Testis (tissue), 3 donors: ENCODE measurements around the gene KLK7. TPM values are rescaled to one million over a fixed set of nuclear protein-coding genes. Genes with fewer than 3 reads are reported as not detected.
"Not testable (repeated sequence)": the region's sequence is repeated elsewhere in the genome, so short reads cannot be mapped to it uniquely, and the experiment has no call there.

Source experiments
- DNase-seq: peaks from one replicate; pipeline ENCODE4 v3.0.0-alpha.2; 2019
- H3K27ac ChIP-seq, 2 donors: fragments of 200-600 bp; sonication (generic); one replicate each; pipeline ENCODE4 v1.5.1; 2019
- H3K27me3 ChIP-seq: fragments of 200-600 bp; sonication (generic); one replicate; pipeline ENCODE4 v1.5.1; 2019
- H3K36me3 ChIP-seq: fragments of 200-600 bp; sonication (generic); one replicate; pipeline ENCODE4 v1.5.1; 2017; ENCODE audit warnings: low read depth; ENCODE audit errors: missing control alignments
- H3K4me1 ChIP-seq: fragments of 200-600 bp; sonication (generic); one replicate; pipeline ENCODE4 v1.5.1; 2019
- H3K4me3 ChIP-seq, 2 donors: fragments of 200-600 bp; sonication (generic); one replicate each; pipeline ENCODE4 v1.5.1; 2017 to 2019
- H3K9me3 ChIP-seq: fragments of 200-600 bp; sonication (generic); one replicate; pipeline ENCODE4 v1.5.1; 2017
- CTCF ChIP-seq, 3 experiments: fragments of 450-650 bp in 2 of 3; fragments of 200-600 bp in 1 of 3; sonication (generic) in 1 of 3; IDR thresholded peaks; one replicate each; pipeline ENCODE4 v1.5.1; 2016 to 2019; ENCODE audit warnings: antibody characterized with exemption in 3 of 3, mild to moderate bottlenecking in 2 of 3, moderate library complexity in 1 of 3
- POLR2A ChIP-seq: fragments of 450-650 bp; IDR thresholded peaks from one replicate; pipeline ENCODE4 v1.6.1; 2017; ENCODE audit warnings: antibody characterized with exemption, mild to moderate bottlenecking, moderate library complexity
- WGBS, 2 donors: methylation state at CpG; one replicate each; pipeline ENCODE4 v1.1.5; 2018; 5-methylcytosine and 5-hydroxymethylcytosine counted together
- intact Hi-C: fragments of 100-400 bp; cut with DNase I; formaldehyde crosslinking; loops from one replicate; pipeline ENCODE4 v1.15.1; 2023; ENCODE audit warnings: low total_unique reads
- polyA plus RNA-seq: library from polyadenylated mRNA; stranded (reverse); fragments of 350-450 nt; fragmentation: Illumina TruSeq; extraction: RNeasy Lipid Tissue Mini Kit (QIAGEN cat#74804); gene quantifications from one replicate; pipeline ENCODE4 v1.2.3, GENCODE V29; 2014; ENCODE audit warnings: low read depth, low replicate concordance; ENCODE audit not compliant: insufficient read depth
- total RNA-seq, 2 donors: library from RNA; depleted of rRNA; stranded (reverse); fragments of >200 nt; gene quantifications; one replicate each; pipeline ENCODE4 v1.2.3, GENCODE V29; 2016

KLK7 gene
- total and polyA plus RNA-seq, 3 donors from 2014 or later, result 0.45 to 0.93 (median 0.71) TPM

- Histone ChIP-seq H3K27ac (no peak overlapping the region), H3K36me3 (no peaks in the 10 kb centered on the region), H3K27me3 (no peaks in the 10 kb centered on the region), H3K9me3 (no peaks in the 10 kb centered on the region), H3K4me1 (no peaks in the 10 kb centered on the region), H3K4me3 (no peak overlapping the region)
- no peak for DNase-seq
- WGBS, 2 donors, result 17 to 33% methylated on average over 1 to 7 of the region's 9 CpGs
- TF ChIP-seq POLR2A, result no peak
- TF ChIP-seq CTCF (IDR thresholded peaks at IDR 0.05), result no peak
- intact Hi-C loops, result no loop called here
Measured at GRCh38 chr19:50974702-50975556, 8.8 kb downstream of the KLK7 start.

- Histone ChIP-seq H3K4me3 (no peak overlapping the region), H3K9me3 (no peaks in the 10 kb centered on the region), H3K36me3 (no peaks in the 10 kb centered on the region), H3K27ac (no peak overlapping the region), H3K4me1 (peaks cover 7% of the 10 kb centered on the region), H3K27me3 (no peaks in the 10 kb centered on the region)
- 78 to 90% methylated on average over 9 of the region's 9 CpGs for WGBS, 2 donors
- intact Hi-C loops, result no loop called here
- DNase-seq, result no peak
- TF ChIP-seq POLR2A (no peak), CTCF (IDR thresholded peaks at IDR 0.05) (no peak)
Measured at GRCh38 chr19:50972795-50973376, 10.8 kb downstream of the KLK7 start.

GRCh38 chr19:50969810-50970209, 13.9 kb downstream of the KLK7 start:
- not testable (repeated sequence) for H3K27me3 ChIP-seq, DNase-seq

GRCh38 chr19:50969413-50969760, 14.3 kb downstream of the KLK7 start, which contains the start of gene KLK6:
TSS of gene KLK6 (minus strand) at chr19:50969591. CDS start at chr19:50968104, 1,487 bp downstream.
- H3K9me3 ChIP-seq, result no peaks in the 10 kb centered on the region
- 85 to 92% methylated on average over 18 to 19 of the region's 19 CpGs for WGBS, 2 donors
- H3K4me3 ChIP-seq, result no peak within 1 kb of the TSS
- H3K27ac ChIP-seq, result no peak within 1 kb of the TSS
- no peaks in the 10 kb centered on the region for H3K27me3 ChIP-seq
- intact Hi-C loops, result no loop called here
- DNase-seq, result no peak
- no peaks in the 10 kb centered on the region for H3K36me3 ChIP-seq
- TF ChIP-seq POLR2A (no peak), CTCF (IDR thresholded peaks at IDR 0.05) (no peak)
- H3K4me1 ChIP-seq, result peaks cover 7% of the 10 kb centered on the region

More at GRCh38 chr19:50969810-50970209, 13.9 kb downstream of the KLK7 start:
- H3K36me3 ChIP-seq, H3K4me3 ChIP-seq, intact Hi-C loops, H3K9me3 ChIP-seq, H3K27ac ChIP-seq, H3K4me1 ChIP-seq: not testable (repeated sequence)
- 91 to 93% methylated on average over 3 of the region's 3 CpGs for WGBS, 2 donors

- no peak for DNase-seq
- Histone ChIP-seq H3K4me3 (no peak overlapping the region), H3K27ac (no peak overlapping the region), H3K36me3 (no peaks in the 10 kb centered on the region), H3K9me3 (no peaks in the 10 kb centered on the region), H3K4me1 (peaks cover 7% of the 10 kb centered on the region), H3K27me3 (no peaks in the 10 kb centered on the region)
- TF ChIP-seq CTCF (IDR thresholded peaks at IDR 0.05) (no peak), POLR2A (no peak)
- WGBS, 2 donors, result 45 to 46% methylated on average over 7 of the region's 7 CpGs
- intact Hi-C loops, result no loop called here
Measured at GRCh38 chr19:50968716-50969412, 14.9 kb downstream of the KLK7 start.
